HCT116 (cell line): ENCODE data around the gene KIF26B. TPM values are rescaled to one million over a fixed set of nuclear protein-coding genes. Genes with fewer than 3 reads are reported as not detected.

Experiments
- ATAC-seq: fragments of 200-7000 bp; cut with Tn5 transposase; 2 replicates; pipeline ENCODE4 v1.9.1; 2020; ENCODE audit warnings: mild to moderate bottlenecking, moderate library complexity
- BruUV-seq: library from RNA; stranded (reverse); fragments of 400-500 nt; replicated peaks from 2 replicates; lab custom pipeline; 2021; lab: Mats Ljungman, UMichigan
- CTCF ChIA-PET: fragments of 300-600 bp; sonication (Branson Sonifier 250); formaldehyde crosslinking; loops from one replicate; lab custom pipeline; 2021; ENCODE audit warnings: antibody characterized with exemption; lab: Charles Lee
- POLR2A ChIA-PET: fragments of 300-600, 350-600 bp; sonication (Branson Sonifier 250); formaldehyde crosslinking; loops from one replicate; lab custom pipeline; 2021; ENCODE audit warnings: antibody characterized with exemption; lab: Charles Lee
- RAD21 ChIA-PET, 2 experiments: fragments of 300-600 bp; sonication (Branson Sonifier 250); formaldehyde crosslinking; loops; one replicate each; lab custom pipeline; 2023; ENCODE audit warnings: low total read pairs in 2 of 2; ENCODE audit not compliant: uncharacterized antibody in 2 of 2, unreplicated experiment in 2 of 2, low non-redundant PET in 1 of 2; lab: Charles Lee
- DNase-seq: peaks from one replicate; pipeline ENCODE4 v3.0.0-alpha.2; 2010; ENCODE audit warnings: low read depth, low spot score
- H2AFZ ChIP-seq: fragments of 200-600 bp; shearing (Covaris generic), sonication (generic); 2 replicates; pipeline ENCODE4 v1.6.1; 2017; ENCODE audit warnings: low read depth, mixed run types, mixed read lengths, antibody characterized with exemption, low read length; ENCODE audit not compliant: poor library complexity, severe bottlenecking
- H3K27ac ChIP-seq: 2 replicates; pipeline ENCODE4 v1.5.1; 2012; ENCODE audit warnings: low read depth, low read length
- H3K27me3 ChIP-seq: fragments of 200-600 bp; sonication (generic); 2 replicates; pipeline ENCODE4 v1.6.1; 2016; ENCODE audit warnings: mixed run types, low read length, mixed read lengths; ENCODE audit not compliant: insufficient read depth
- H3K36me3 ChIP-seq, 2 experiments: fragments of 200-500 bp in 1 of 2; fragments of 200-600 bp in 1 of 2; sonication (Bioruptor generic) in 1 of 2; sonication (generic) in 1 of 2; 2 replicates each; pipeline versions ENCODE4 v1.5.1 to v1.6.1; 2014 to 2016; ENCODE audit warnings: low read length in 2 of 2, inconsistent platforms in 1 of 2, mixed read lengths in 1 of 2, mixed run types in 1 of 2; ENCODE audit not compliant: insufficient read depth in 2 of 2, control insufficient read depth in 1 of 2
- H3K4me1 ChIP-seq, 2 experiments: fragments of 200-600 bp in 1 of 2; sonication (generic) in 1 of 2; 2 replicates each; pipeline versions ENCODE4 v1.5.1 to v1.6.1; 2012 to 2017; ENCODE audit warnings: low read length in 2 of 2, inconsistent platforms in 1 of 2, mild to moderate bottlenecking in 1 of 2, mixed read lengths in 1 of 2, mixed run types in 1 of 2, moderate library complexity in 1 of 2; ENCODE audit not compliant: insufficient read depth in 2 of 2, control insufficient read depth in 1 of 2
- H3K4me2 ChIP-seq: fragments of 200-600 bp; sonication (generic); 2 replicates; pipeline ENCODE4 v1.6.1; 2017; ENCODE audit warnings: mixed run types, low read length, mixed read lengths
- H3K4me3 ChIP-seq, 2 experiments: fragments of 200-600 bp in 1 of 2; sonication (generic) in 1 of 2; replicated peaks in 1 of 2; 2 replicates each; pipeline ENCODE4 v1.5.1; 2011 to 2016; ENCODE audit warnings: low read length in 2 of 2, control low read depth in 1 of 2, low read depth in 1 of 2, mild to moderate bottlenecking in 1 of 2, mixed read lengths in 1 of 2, mixed run types in 1 of 2
- H3K79me2 ChIP-seq: fragments of 200-600 bp; sonication (generic); 2 replicates; pipeline ENCODE4 v1.6.1; 2017; ENCODE audit warnings: mild to moderate bottlenecking, mixed run types, low read length, moderate library complexity, mixed read lengths; ENCODE audit not compliant: insufficient read depth
- H3K9ac ChIP-seq: fragments of 200-600 bp; sonication (generic); 2 replicates; pipeline ENCODE4 v1.6.1; 2016; ENCODE audit warnings: low read length, mixed read lengths
- H3K9me2 ChIP-seq: fragments of 200-600 bp; sonication (generic), shearing (Covaris generic); 2 replicates; pipeline ENCODE4 v1.6.1; 2017; ENCODE audit warnings: mixed run types, mild to moderate bottlenecking, moderate library complexity; ENCODE audit not compliant: insufficient read depth
- H3K9me3 ChIP-seq, 2 experiments: fragments of 200-500 bp in 1 of 2; fragments of 200-600 bp in 1 of 2; sonication (Bioruptor generic) in 1 of 2; sonication (generic) in 1 of 2; 2 replicates each; pipeline ENCODE4 v1.6.1; 2014 to 2017; ENCODE audit warnings: low read length in 2 of 2, mixed read lengths in 2 of 2, inconsistent platforms in 1 of 2, low read depth in 1 of 2, mild to moderate bottlenecking in 1 of 2, mixed run types in 1 of 2, moderate library complexity in 1 of 2; ENCODE audit not compliant: control insufficient read depth in 1 of 2, insufficient read depth in 1 of 2
- H4K20me1 ChIP-seq: fragments of 200-600 bp; sonication (generic), shearing (Covaris generic); 2 replicates; pipeline ENCODE4 v1.6.1; 2017; ENCODE audit warnings: mixed run types, mild to moderate bottlenecking, moderate library complexity; ENCODE audit not compliant: insufficient read depth
- CBX3 ChIP-seq: IDR thresholded peaks from 2 replicates; pipeline ENCODE4 v1.6.1; 2012; ENCODE audit warnings: low read depth
- CEBPB ChIP-seq: IDR thresholded peaks from 2 replicates; pipeline ENCODE4 v1.6.1; 2012; ENCODE audit warnings: low read depth
- EGR1 ChIP-seq: IDR thresholded peaks from 2 replicates; pipeline ENCODE4 v1.6.1; 2012; ENCODE audit warnings: low read depth
- EZH2 ChIP-seq: fragments of 200-600 bp; sonication (generic); IDR thresholded peaks from 2 replicates; pipeline ENCODE4 v1.6.1; 2017; ENCODE audit warnings: antibody characterized with exemption, mixed run types
- EZH2phosphoT487 ChIP-seq: fragments of 200-600 bp; IDR thresholded peaks from 2 replicates; pipeline ENCODE4 v1.6.1; 2018; ENCODE audit warnings: antibody characterized with exemption, borderline replicate concordance
- FOSL1 ChIP-seq: IDR thresholded peaks from 2 replicates; pipeline ENCODE4 v1.6.1; 2012; ENCODE audit warnings: low read depth
- JUND ChIP-seq: IDR thresholded peaks from 2 replicates; pipeline ENCODE4 v1.6.1; 2012
- POLR2A ChIP-seq: IDR thresholded peaks from 2 replicates; pipeline ENCODE4 v1.7.0; 2011; ENCODE audit warnings: borderline replicate concordance; ENCODE audit not compliant: insufficient read depth, insufficient read length; ENCODE audit errors: extremely low read depth
- POLR2AphosphoS5 ChIP-seq: IDR thresholded peaks from 2 replicates; pipeline ENCODE4 v1.6.1; 2011; ENCODE audit warnings: mild to moderate bottlenecking, low read depth, low read length, moderate library complexity
- RAD21 ChIP-seq: IDR thresholded peaks from 2 replicates; pipeline ENCODE4 v1.6.1; 2012; ENCODE audit warnings: low read depth, mild to moderate bottlenecking
- SIN3A ChIP-seq: IDR thresholded peaks from 2 replicates; pipeline ENCODE4 v1.6.1; 2012; ENCODE audit warnings: low read depth
- SP1 ChIP-seq: IDR thresholded peaks from 2 replicates; pipeline ENCODE4 v1.6.1; 2012; ENCODE audit warnings: low read depth
- SRF ChIP-seq: IDR thresholded peaks from 2 replicates; pipeline ENCODE4 v1.6.1; 2012; ENCODE audit warnings: low read depth
- TCF7L2 ChIP-seq: IDR thresholded peaks from 2 replicates; pipeline ENCODE4 v1.7.0; 2011; ENCODE audit warnings: borderline replicate concordance, inconsistent platforms; ENCODE audit not compliant: insufficient read depth, insufficient read length; ENCODE audit errors: extremely low read depth
- YY1 ChIP-seq: IDR thresholded peaks from 2 replicates; pipeline ENCODE4 v1.6.1; 2011; ENCODE audit warnings: low read length, low read depth, moderate library complexity, mild to moderate bottlenecking; ENCODE audit not compliant: insufficient replicate concordance; ENCODE audit errors: extremely low read depth
- ZFX ChIP-seq: fragments of 450-650 bp; IDR thresholded peaks from 2 replicates; pipeline ENCODE4 v1.6.1; 2017
- ZNF274 ChIP-seq: fragments of 200-500 bp; sonication (Bioruptor generic); IDR thresholded peaks from 2 replicates; pipeline ENCODE4 v1.6.1; 2014; ENCODE audit warnings: mild to moderate bottlenecking, low read depth, low read length, inconsistent platforms
- intact Hi-C: fragments of 100-400 bp; cut with micrococcal nuclease; formaldehyde crosslinking; loops from 2 replicates; pipeline ENCODE4 v1.10.0; 2022
- total RNA-seq: library from RNA; stranded (reverse); gene quantifications from one replicate; pipeline ENCODE4 v1.2.1, GENCODE V29; 2021; ENCODE audit not compliant: unreplicated experiment
- TF ChIP-seq, protein P1 (sequence below): IDR thresholded peaks from 2 replicates; pipeline ENCODE4 v1.6.1; 2012; ENCODE audit warnings: low read depth

The KIF26B gene
- total RNA-seq, 1 experiment from 2014 or later = 0.49 TPM

DNA sequence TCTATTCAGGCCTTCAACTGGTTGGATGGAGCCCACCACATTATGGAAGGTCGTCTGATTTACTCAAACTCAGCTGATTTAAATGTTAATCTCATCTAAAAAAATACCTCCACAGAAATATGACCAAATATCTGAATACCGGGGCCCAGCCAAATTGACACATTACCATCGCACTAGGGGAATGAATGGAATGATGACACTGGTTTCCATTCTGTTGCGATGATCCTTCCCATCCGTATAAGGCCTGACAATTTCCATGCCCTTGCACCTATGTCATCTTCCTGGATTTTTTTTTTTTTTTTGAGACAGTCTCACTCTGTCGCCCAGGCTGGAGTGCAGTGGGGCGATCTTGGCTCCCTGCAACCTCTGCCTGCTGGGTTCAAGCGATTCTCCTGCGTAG is 397.5 kb downstream of the KIF26B start:
- no peaks in the 10 kb centered on the region for H3K79me2 ChIP-seq
- TF ChIP-seq CBX3 (no peak), EZH2phosphoT487 (no peak)
- TF ChIP-seq, all 23 proteins: peak for 0
- Histone ChIP-seq H3K9ac (no peak overlapping the region), H3K4me1 (no peaks in the 10 kb centered on the region), H3K27me3 (peaks cover 26% of the 10 kb centered on the region), H3K4me2 (no peak overlapping the region), H3K4me3 (no peak overlapping the region), H2AFZ (no peak overlapping the region), H3K9me3 (no peaks in the 10 kb centered on the region), H3K36me3 (no peaks in the 10 kb centered on the region), H3K27ac (no peak overlapping the region), H3K9me2 (no peaks in the 10 kb centered on the region), H4K20me1 (no peaks in the 10 kb centered on the region)
- POLR2A ChIA-PET = no interaction called here
- ATAC-seq = no peak
- RAD21 ChIA-PET = no interaction called here
- BruUV-seq = no TSS peak
- intact Hi-C loops = no loop called here
- no peak for DNase-seq
- CTCF ChIA-PET = no interaction called here

DNA sequence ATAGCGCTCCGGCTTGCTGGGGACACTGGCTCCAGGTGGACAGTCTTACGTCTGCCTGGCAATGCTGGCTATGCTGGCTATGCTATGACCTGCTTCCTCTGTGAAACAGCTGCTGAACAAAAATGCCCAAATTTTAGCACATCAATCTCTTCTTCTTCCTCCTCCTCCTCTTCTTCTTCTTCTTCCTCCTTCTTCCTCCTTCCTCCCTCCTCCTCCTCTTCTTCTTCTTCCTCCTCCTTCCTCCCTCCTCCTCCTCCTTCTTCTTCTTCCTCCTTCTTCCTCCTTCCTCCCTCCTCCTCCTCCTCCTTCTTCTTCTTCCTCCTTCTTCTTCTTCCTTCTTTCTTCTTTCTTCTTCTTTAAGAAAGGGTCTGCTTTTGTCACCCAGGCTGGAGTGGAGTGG is 401.3 kb downstream of the KIF26B start:
- H4K20me1 ChIP-seq = no peaks in the 10 kb centered on the region
- no peak overlapping the region for H2AFZ ChIP-seq
- H3K79me2 ChIP-seq = no peaks in the 10 kb centered on the region
- TF ChIP-seq POLR2A (no peak), RAD21 (no peak), CEBPB (no peak), ZFX (no peak), FOSL1 (no peak), ZNF274 (no peak), TCF7L2 (no peak), SRF (no peak), EZH2 (no peak), SP1 (no peak), EGR1 (no peak), CBX3 (no peak), SIN3A (no peak), JUND (no peak), YY1 (no peak), POLR2AphosphoS5 (no peak)
- TF ChIP-seq, protein P1, sequence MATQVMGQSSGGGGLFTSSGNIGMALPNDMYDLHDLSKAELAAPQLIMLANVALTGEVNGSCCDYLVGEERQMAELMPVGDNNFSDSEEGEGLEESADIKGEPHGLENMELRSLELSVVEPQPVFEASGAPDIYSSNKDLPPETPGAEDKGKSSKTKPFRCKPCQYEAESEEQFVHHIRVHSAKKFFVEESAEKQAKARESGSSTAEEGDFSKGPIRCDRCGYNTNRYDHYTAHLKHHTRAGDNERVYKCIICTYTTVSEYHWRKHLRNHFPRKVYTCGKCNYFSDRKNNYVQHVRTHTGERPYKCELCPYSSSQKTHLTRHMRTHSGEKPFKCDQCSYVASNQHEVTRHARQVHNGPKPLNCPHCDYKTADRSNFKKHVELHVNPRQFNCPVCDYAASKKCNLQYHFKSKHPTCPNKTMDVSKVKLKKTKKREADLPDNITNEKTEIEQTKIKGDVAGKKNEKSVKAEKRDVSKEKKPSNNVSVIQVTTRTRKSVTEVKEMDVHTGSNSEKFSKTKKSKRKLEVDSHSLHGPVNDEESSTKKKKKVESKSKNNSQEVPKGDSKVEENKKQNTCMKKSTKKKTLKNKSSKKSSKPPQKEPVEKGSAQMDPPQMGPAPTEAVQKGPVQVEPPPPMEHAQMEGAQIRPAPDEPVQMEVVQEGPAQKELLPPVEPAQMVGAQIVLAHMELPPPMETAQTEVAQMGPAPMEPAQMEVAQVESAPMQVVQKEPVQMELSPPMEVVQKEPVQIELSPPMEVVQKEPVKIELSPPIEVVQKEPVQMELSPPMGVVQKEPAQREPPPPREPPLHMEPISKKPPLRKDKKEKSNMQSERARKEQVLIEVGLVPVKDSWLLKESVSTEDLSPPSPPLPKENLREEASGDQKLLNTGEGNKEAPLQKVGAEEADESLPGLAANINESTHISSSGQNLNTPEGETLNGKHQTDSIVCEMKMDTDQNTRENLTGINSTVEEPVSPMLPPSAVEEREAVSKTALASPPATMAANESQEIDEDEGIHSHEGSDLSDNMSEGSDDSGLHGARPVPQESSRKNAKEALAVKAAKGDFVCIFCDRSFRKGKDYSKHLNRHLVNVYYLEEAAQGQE = no peak
- H3K9me3 ChIP-seq = no peaks in the 10 kb centered on the region
- CTCF ChIA-PET = no interaction called here
- H3K36me3 ChIP-seq = no peaks in the 10 kb centered on the region
- DNase-seq = no peak
- no peaks in the 10 kb centered on the region for H3K9me2 ChIP-seq
- intact Hi-C loops = no loop called here
- POLR2A ChIA-PET = no interaction called here
- H3K27ac ChIP-seq = no peak overlapping the region
- BruUV-seq = no TSS peak
- peaks cover 25% of the 10 kb centered on the region for H3K27me3 ChIP-seq
- RAD21 ChIA-PET = no interaction called here
- no peak overlapping the region for H3K4me2 ChIP-seq
- no peak for ATAC-seq
- no peaks in the 10 kb centered on the region for H3K4me1 ChIP-seq
- no peak overlapping the region for H3K4me3 ChIP-seq
- no peak overlapping the region for H3K9ac ChIP-seq
